Activated CD4-positive, CD25-positive, alpha-beta regulatory T cell (primary cell): Measurements from ENCODE around the gene DAZAP2.
"Not testable (repeated sequence)": the region's sequence is repeated elsewhere in the genome, so short reads cannot be mapped to it uniquely, and the experiment has no call there.

Experiments
- DNase-seq, 4 experiments: peaks; one replicate each; lab custom pipeline; 2025; lab: John Stamatoyannopoulos, UW

The DAZAP2 gene

GRCh38 chr12:51217133-51217967 lies 21.3 kb upstream of the DAZAP2 start:
- peak in 3 of 4 experiments; percentile 33 to 54 (median 50) for DNase-seq

DNA sequence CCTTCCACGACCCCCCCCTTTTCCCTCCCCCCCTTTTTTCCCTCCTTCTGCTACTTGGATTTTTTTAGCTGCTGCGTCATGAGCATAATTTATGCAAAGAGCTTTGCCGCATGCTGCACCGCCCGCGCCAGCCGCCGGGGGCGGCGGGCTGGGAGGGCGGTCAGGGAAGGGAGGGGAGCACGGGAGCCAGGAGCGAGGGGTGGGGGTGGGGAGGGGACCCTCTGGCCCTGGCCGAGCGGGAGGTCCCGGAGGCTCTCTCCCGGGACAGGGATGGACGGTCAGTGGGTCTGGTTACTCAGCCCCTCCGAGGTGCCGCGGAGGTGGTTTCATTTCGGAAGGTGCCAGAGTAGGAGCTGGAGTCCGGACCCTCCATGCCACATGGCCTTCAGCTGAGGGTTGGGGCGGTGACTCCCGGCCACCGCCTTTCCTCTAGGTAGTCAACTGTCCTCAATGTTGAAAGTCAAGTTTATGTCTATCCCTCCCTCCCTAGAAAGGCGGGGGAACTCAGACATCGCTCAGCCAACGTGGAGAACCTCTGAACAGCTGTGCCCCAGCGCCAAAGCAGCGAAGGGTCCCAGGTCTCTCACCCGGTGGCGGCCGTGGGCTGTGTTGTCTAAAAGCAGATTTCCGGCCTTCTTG lies 20.5 kb upstream of the DAZAP2 start, which contains the start of gene POU6F1:
TSS of gene POU6F1 (minus strand) at position 95 of the 639 bp plus-strand sequence. CDS start 11,226 bp downstream, outside the sequence.
- DNase-seq: peak; percentile 29 to 53 (median 46)

- DNase-seq: no peak
These were observed 19.9 kb upstream of the DAZAP2 start for GRCh38 chr12:51218607-51219161.

GRCh38 chr12:51219322-51219721 lies 19.3 kb upstream of the DAZAP2 start:
- DNase-seq: no peak

- DNase-seq: not testable (repeated sequence)
These were observed 18.8 kb upstream of the DAZAP2 start for GRCh38 chr12:51219857-51220256.

- DNase-seq: no peak
These were observed 16.2 kb upstream of the DAZAP2 start for GRCh38 chr12:51222461-51222860.

GRCh38 chr12:51224625-51225024 lies 14.0 kb upstream of the DAZAP2 start:
- no peak for DNase-seq

- DNase-seq: no peak
These were observed 13.4 kb upstream of the DAZAP2 start for GRCh38 chr12:51225234-51225633.

DNA sequence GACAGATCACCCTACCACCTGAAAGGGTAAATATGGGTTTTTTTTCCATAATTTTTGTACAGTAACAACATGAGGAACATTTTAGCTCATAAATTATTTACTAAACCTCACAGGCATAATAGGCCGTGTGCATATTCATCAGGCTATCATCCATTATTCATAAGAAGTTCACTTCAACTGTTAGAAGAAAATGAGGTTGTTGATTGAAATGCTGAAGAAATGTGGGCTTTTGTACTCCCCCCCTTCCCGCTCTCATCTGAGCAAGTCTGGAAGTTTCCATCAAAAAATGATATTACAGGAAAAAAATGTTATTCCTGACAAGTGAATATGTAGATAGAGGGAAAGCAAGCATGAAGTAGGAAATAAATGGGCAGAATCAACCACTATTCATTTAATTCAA lies 12.9 kb upstream of the DAZAP2 start:
- DNase-seq: no peak

DNA sequence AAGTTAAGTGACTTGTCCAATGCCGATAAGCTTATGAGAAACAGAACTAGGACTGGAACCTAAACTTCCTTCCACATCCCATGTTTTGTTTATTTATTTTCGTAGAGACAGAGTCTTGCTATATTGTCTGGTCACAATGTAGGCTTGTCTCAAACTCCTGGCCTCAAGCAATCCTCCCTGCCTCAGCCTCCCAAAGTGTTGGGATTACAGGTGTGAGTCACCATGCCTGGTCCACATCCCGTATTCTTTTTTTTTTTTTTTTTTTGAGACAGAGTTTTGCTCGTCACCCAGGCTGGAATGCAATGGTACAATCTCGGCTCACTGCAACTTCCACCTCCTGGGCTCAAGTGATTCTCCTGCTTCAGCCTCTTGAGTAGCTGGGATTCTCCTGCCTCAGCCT lies 11.5 kb upstream of the DAZAP2 start:
- not testable (repeated sequence) for DNase-seq

GRCh38 chr12:51227962-51228361 lies 10.7 kb upstream of the DAZAP2 start:
- no peak for DNase-seq

DNA sequence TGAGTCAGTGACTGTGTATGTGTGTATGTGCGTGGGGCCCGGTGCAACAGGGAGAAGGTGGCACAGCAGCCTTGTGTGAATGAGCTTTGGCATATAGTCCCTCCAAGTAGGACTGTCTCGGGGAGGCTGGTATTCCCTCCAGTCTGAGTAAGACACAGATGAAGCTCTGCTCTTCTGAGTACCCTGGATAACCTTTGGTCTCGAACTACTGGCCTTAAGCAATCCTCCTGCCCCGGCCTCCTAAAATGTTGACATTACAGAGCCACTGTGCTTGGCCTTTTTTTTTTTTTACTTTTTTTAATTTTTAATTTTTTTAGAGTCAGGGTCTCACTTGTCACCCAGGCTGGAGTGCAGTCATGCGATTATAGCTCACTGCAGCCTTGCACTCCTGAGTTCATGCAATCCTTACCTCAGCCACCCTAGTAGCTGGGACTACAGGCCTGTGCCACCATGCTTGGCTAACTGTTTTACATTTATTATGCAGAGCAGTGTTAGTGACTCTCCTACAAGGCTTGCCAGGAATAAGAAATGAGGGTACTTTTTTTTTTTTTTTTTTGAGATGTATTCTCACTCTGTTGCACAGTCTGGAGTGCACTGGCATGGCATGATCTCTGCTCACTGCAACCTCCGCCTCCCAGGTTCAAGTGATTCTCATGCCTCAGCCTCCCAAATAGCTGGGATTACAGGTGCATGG lies 9.4 kb upstream of the DAZAP2 start:
- DNase-seq: no peak

DNA sequence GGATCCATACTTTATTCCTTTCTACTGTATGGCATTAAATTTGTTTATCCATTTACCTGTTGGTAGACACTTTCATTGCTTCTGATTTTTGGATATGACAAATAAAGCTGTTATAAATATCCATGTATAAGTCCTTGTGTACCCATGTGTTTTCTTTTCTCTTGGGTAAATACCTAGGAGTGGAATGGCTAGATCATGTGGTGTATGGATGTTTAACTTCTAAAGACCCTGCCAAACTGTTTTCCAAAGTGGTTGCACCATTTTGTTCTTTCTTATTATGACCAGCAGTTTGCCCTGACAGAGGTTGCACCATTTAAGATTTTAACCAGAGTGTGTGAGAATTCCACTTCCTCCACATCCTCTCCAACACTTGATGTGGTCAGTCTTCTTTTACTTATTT lies 6.0 kb upstream of the DAZAP2 start:
- no peak for DNase-seq

DNA sequence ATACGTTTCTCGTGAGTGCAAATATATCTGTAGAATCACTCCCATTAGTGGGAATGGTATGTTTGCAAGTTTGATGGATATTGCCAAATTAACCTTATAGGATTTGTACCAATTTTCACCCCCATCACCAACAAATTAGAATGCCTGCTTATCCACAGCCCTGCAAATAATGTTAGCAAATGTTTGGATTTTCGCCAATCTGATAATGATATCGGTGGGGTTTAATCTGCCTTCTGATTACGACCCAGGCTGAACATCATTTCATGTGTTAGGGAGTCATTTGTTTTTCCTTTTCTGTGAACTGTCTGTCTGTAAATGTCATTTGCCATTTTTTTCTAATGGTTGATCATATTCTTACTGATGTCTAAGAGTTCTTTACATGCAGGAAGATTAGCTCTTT lies 4.1 kb upstream of the DAZAP2 start:
- no peak for DNase-seq

DNA sequence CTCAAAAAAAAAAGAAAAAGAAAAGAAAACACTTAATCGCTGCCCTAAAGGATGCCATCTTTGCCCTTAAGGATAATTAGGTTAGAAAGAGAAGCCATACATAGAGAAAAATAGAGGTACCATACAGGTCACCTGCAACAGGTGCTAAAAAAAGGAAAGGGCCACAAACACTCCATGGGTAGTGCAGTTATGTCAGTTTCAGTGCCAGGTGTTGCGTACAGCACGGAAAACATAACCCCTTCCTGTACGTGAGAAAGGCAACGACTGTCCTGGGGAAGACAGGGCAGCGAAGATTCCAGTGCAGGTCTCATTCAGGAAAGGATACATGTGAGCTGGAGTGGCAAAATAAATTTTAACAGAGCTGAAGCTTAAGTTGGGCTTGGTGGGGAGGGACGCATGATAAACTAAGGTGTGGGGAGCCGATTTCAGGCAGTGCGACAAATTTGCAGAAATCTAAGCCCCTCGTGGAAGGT lies 553 bp upstream of the DAZAP2 start:
- no peak for DNase-seq

DNA sequence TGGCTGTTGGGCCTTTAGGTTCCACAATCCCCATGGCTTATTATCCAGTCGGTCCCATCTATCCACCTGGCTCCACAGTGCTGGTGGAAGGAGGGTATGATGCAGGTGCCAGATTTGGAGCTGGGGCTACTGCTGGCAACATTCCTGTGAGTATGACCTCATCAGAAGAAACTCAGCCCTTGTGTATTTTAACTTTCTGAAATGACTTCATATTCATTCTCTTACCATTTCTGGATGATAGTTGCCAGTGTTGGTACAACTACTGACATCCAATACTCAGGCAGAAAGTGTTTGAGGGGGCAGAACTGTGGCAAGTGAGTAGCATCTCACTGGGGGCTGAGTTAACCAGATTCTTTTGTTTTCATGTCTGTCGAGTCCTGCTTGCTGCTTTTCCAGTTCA lies 2.3 kb downstream of the DAZAP2 start:
- DNase-seq: no peak

GRCh38 chr12:51242120-51242519 lies 3.5 kb downstream of the DAZAP2 start:
- DNase-seq: no peak

GRCh38 chr12:51242876-51243275 lies 4.2 kb downstream of the DAZAP2 start:
- no peak for DNase-seq

DNA sequence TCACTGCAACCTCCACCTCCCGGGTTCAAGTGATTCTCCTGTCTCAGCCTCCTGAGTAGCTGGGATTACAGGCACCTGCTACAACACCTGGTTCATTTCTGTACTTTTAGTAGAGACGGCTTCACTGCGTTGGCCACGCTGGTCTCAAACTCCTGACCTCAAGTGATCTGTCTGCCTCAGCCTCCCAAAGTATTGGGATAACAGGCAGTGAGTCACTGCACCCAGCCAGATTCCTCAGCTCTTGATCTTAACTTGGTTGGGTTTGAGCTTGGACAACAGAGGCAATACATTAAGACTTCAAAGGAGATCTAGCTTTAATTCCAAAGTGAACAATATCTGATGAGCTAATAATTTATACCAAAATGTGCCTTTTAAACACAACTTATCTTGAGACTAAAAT lies 5.6 kb downstream of the DAZAP2 start:
- no peak for DNase-seq

DNA sequence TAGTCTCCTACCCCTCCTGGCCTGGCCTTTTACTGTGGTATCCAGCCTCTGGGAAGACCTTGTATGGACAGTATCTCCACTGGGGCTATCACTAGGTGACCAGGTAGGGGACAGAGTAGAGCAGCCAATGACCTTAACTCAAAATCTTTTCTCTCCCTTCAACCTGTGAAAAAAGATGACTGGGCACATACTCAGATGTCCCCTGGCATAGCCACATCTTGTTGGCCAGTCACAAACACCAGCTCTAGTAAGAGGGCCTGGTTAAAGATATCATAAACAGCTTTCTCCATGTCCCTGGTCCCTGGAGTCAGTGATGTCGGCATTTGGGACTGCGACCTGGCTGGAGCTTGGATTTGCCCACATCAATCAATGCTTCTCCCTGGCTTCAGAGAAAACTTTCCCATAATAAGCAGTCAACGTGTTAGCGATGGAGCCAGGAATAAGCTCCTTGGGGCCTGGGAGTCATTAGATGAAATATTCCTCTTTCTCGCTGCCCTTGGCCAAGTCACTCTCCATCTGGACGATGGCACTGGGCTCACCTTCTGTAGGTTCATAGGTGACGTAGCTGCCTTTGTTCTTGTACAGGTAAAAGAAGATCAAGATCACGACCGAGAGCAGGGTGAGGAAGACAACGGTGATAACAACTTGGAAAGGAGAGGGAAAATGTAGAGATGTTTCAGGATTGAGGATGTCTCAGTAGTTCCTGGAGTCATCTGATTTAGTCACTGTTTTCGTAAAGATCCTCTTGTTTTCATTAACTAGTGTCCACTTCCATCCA lies 7.0 kb downstream of the DAZAP2 start:
- DNase-seq: no peak

GRCh38 chr12:51246254-51246853 lies 7.7 kb downstream of the DAZAP2 start:
- peak in 1 of 4 experiments; percentile 10 for DNase-seq
